Stimulated activated CD4-positive, alpha-beta T cell treated with anti-CD3 and anti-CD28 coated beads, Interleukin-4, amount 100 ng/mL, for 1 hour (primary cell): ENCODE results near the gene SPHKAP.
"Not testable (repeated sequence)": the region's sequence is repeated elsewhere in the genome, so short reads cannot be mapped to it uniquely, and the experiment has no call there.

Experiments used
- DNase-seq: peaks from one replicate; pipeline ENCODE4 v3.0.0-alpha.2; 2020

The SPHKAP gene

GRCh38 chr2:228023619-228024018 lies 157.9 kb downstream of the SPHKAP start:
- DNase-seq: no peak

GRCh38 chr2:228018311-228018710 lies 163.2 kb downstream of the SPHKAP start:
- DNase-seq: no peak

GRCh38 chr2:228017784-228018183 lies 163.7 kb downstream of the SPHKAP start:
- DNase-seq: no peak

GRCh38 chr2:228016402-228016801 lies 165.1 kb downstream of the SPHKAP start:
- no peak for DNase-seq

GRCh38 chr2:228015741-228016140 lies 165.7 kb downstream of the SPHKAP start:
- DNase-seq: no peak

GRCh38 chr2:227996366-227996765 lies 185.1 kb downstream of the SPHKAP start:
- DNase-seq: no peak

- no peak for DNase-seq
Observed at GRCh38 chr2:227990937-227991336, 190.6 kb downstream of the SPHKAP start.

- DNase-seq: no peak
Observed at GRCh38 chr2:227973241-227973640, 208.2 kb downstream of the SPHKAP start.

GRCh38 chr2:227971619-227972230 lies 209.8 kb downstream of the SPHKAP start:
- no peak for DNase-seq

- no peak for DNase-seq
Observed at GRCh38 chr2:227960317-227960716, 221.2 kb downstream of the SPHKAP start.

- DNase-seq: no peak
Observed at GRCh38 chr2:227942965-227943364, 238.5 kb downstream of the SPHKAP start.

- no peak for DNase-seq
Observed at GRCh38 chr2:227942021-227942420, 239.5 kb downstream of the SPHKAP start.

GRCh38 chr2:227939271-227940027 lies 242.0 kb downstream of the SPHKAP start:
- DNase-seq: no peak

GRCh38 chr2:227936249-227936648 lies 245.2 kb downstream of the SPHKAP start:
- DNase-seq: not testable (repeated sequence)

GRCh38 chr2:227933884-227934283 lies 247.6 kb downstream of the SPHKAP start:
- DNase-seq: no peak

GRCh38 chr2:227932403-227932802 lies 249.1 kb downstream of the SPHKAP start:
- no peak for DNase-seq

GRCh38 chr2:227932001-227932400 lies 249.5 kb downstream of the SPHKAP start:
- DNase-seq: no peak
